Memory B cell (primary cell): ENCODE data around the gene LPO.

Experiments used
- ATAC-seq: fragments of 150-1000 bp; cut with Tn5 transposase; 2 replicates; pipeline ENCODE4 v1.10.0; 2021; ENCODE audit warnings: low read depth, mild to moderate bottlenecking, moderate library complexity
- DNase-seq, 2 donors: peaks; one replicate each; pipeline ENCODE4 v3.0.0; 2022; ENCODE audit warnings: low spot score in 2 of 2
- H3K27ac Mint-ChIP-seq: one replicate; pipeline ENCODE4 v1.8.0; 2022; ENCODE audit warnings: mild to moderate bottlenecking, moderate library complexity, mixed read lengths
- H3K27me3 Mint-ChIP-seq: one replicate; pipeline ENCODE4 v1.8.0; 2022; ENCODE audit warnings: mixed read lengths
- H3K36me3 Mint-ChIP-seq: one replicate; pipeline ENCODE4 v1.8.0; 2022; ENCODE audit warnings: mild to moderate bottlenecking, mixed read lengths
- H3K4me1 Mint-ChIP-seq: one replicate; pipeline ENCODE4 v1.8.0; 2022; ENCODE audit warnings: mixed read lengths
- H3K4me3 Mint-ChIP-seq: one replicate; pipeline ENCODE4 v1.8.0; 2022; ENCODE audit warnings: mild to moderate bottlenecking, moderate library complexity, mixed read lengths
- H3K9me3 Mint-ChIP-seq: one replicate; pipeline ENCODE4 v1.8.0; 2022; ENCODE audit warnings: mixed read lengths

The LPO gene

GRCh38 chr17:58262149-58262548 is 23.8 kb downstream of the LPO start:
- no peak overlapping the region for H3K4me3 Mint-ChIP-seq
- H3K27ac Mint-ChIP-seq = no peak overlapping the region
- no peak for ATAC-seq
- H3K9me3 Mint-ChIP-seq = no peaks in the 10 kb centered on the region
- DNase-seq = no peak
- H3K36me3 Mint-ChIP-seq = no peaks in the 10 kb centered on the region
- peaks cover 22% of the 10 kb centered on the region for H3K27me3 Mint-ChIP-seq
- H3K4me1 Mint-ChIP-seq = no peaks in the 10 kb centered on the region

GRCh38 chr17:58263773-58264172 is 25.4 kb downstream of the LPO start:
- ATAC-seq = no peak
- DNase-seq = no peak
- Mint-ChIP-seq H3K27ac (no peak overlapping the region), H3K36me3 (no peaks in the 10 kb centered on the region), H3K4me1 (no peaks in the 10 kb centered on the region), H3K27me3 (peaks cover 24% of the 10 kb centered on the region), H3K9me3 (no peaks in the 10 kb centered on the region), H3K4me3 (no peak overlapping the region)

- Mint-ChIP-seq H3K4me1 (no peaks in the 10 kb centered on the region), H3K9me3 (no peaks in the 10 kb centered on the region), H3K27me3 (peaks cover 28% of the 10 kb centered on the region), H3K27ac (no peak overlapping the region), H3K4me3 (no peak overlapping the region), H3K36me3 (no peaks in the 10 kb centered on the region)
- DNase-seq = no peak
- no peak for ATAC-seq
Measured at GRCh38 chr17:58264407-58265103, 26.2 kb downstream of the LPO start.

- H3K4me1 Mint-ChIP-seq = no peaks in the 10 kb centered on the region
- H3K36me3 Mint-ChIP-seq = no peaks in the 10 kb centered on the region
- no peak overlapping the region for H3K4me3 Mint-ChIP-seq
- DNase-seq (no peak), ATAC-seq (no peak)
- H3K9me3 Mint-ChIP-seq = no peaks in the 10 kb centered on the region
- H3K27ac Mint-ChIP-seq = no peak overlapping the region
- peaks cover 26% of the 10 kb centered on the region for H3K27me3 Mint-ChIP-seq
Measured at GRCh38 chr17:58265271-58265670, 26.9 kb downstream of the LPO start.

GRCh38 chr17:58265902-58266875 is 27.8 kb downstream of the LPO start:
- peaks cover 22% of the 10 kb centered on the region for H3K27me3 Mint-ChIP-seq

GRCh38 chr17:58267347-58268324 is 29.3 kb downstream of the LPO start:
- no peaks in the 10 kb centered on the region for H3K9me3 Mint-ChIP-seq
- H3K4me1 Mint-ChIP-seq = no peaks in the 10 kb centered on the region
- peaks cover 22% of the 10 kb centered on the region for H3K27me3 Mint-ChIP-seq
- no peaks in the 10 kb centered on the region for H3K36me3 Mint-ChIP-seq
- H3K27ac Mint-ChIP-seq = no peak overlapping the region
- DNase-seq (no peak), ATAC-seq (no peak)
- no peak overlapping the region for H3K4me3 Mint-ChIP-seq

More at GRCh38 chr17:58265902-58266875, 27.8 kb downstream of the LPO start:
- DNase-seq (no peak), ATAC-seq (no peak)
- H3K9me3 Mint-ChIP-seq = no peaks in the 10 kb centered on the region
- H3K36me3 Mint-ChIP-seq = no peaks in the 10 kb centered on the region
- H3K4me3 Mint-ChIP-seq = no peak overlapping the region
- no peak overlapping the region for H3K27ac Mint-ChIP-seq
- H3K4me1 Mint-ChIP-seq = no peaks in the 10 kb centered on the region

GRCh38 chr17:58268326-58268725 is 29.9 kb downstream of the LPO start:
- Mint-ChIP-seq H3K4me3 (no peak overlapping the region), H3K4me1 (peaks cover 2% of the 10 kb centered on the region), H3K27me3 (peaks cover 22% of the 10 kb centered on the region), H3K27ac (no peak overlapping the region), H3K9me3 (no peaks in the 10 kb centered on the region), H3K36me3 (no peaks in the 10 kb centered on the region)
- DNase-seq (peak in 1 of 2 donors; percentile 7), ATAC-seq (no peak)

GRCh38 chr17:58268774-58269556 is 30.6 kb downstream of the LPO start:
- Mint-ChIP-seq H3K27me3 (peaks cover 20% of the 10 kb centered on the region), H3K4me1 (peaks cover 3% of the 10 kb centered on the region), H3K9me3 (no peaks in the 10 kb centered on the region), H3K27ac (no peak overlapping the region), H3K36me3 (no peaks in the 10 kb centered on the region), H3K4me3 (no peak overlapping the region)
- DNase-seq = no peak
- ATAC-seq = no peak

GRCh38 chr17:58269557-58270291 is 31.3 kb downstream of the LPO start:
- Mint-ChIP-seq H3K9me3 (no peaks in the 10 kb centered on the region), H3K4me3 (no peak overlapping the region), H3K4me1 (peaks cover 3% of the 10 kb centered on the region), H3K27me3 (peaks cover 22% of the 10 kb centered on the region), H3K27ac (no peak overlapping the region), H3K36me3 (no peaks in the 10 kb centered on the region)
- no peak for ATAC-seq
- DNase-seq = no peak

- Mint-ChIP-seq H3K4me1 (peaks cover 3% of the 10 kb centered on the region), H3K27me3 (peaks cover 20% of the 10 kb centered on the region), H3K9me3 (no peaks in the 10 kb centered on the region), H3K36me3 (no peaks in the 10 kb centered on the region), H3K4me3 (no peak overlapping the region), H3K27ac (no peak overlapping the region)
- DNase-seq = no peak
- peak; percentile 31 for ATAC-seq
Measured at GRCh38 chr17:58270476-58271215, 32.3 kb downstream of the LPO start.

- Mint-ChIP-seq H3K36me3 (no peaks in the 10 kb centered on the region), H3K9me3 (no peaks in the 10 kb centered on the region), H3K4me3 (no peak overlapping the region), H3K27me3 (peaks cover 16% of the 10 kb centered on the region), H3K27ac (no peak overlapping the region), H3K4me1 (peaks cover 3% of the 10 kb centered on the region)
- no peak for DNase-seq
- ATAC-seq = no peak
Measured at GRCh38 chr17:58271216-58271931, 33.0 kb downstream of the LPO start.
